Liver (tissue), 9 donors: Measurements from ENCODE around the gene ZSWIM6. TPM values are rescaled to one million over a fixed set of nuclear protein-coding genes. Genes with fewer than 3 reads are reported as not detected.

ENCODE experiments used
- DNase-seq: peaks from one replicate; pipeline ENCODE4 v3.0.0-alpha.2; 2017; ENCODE audit warnings: low spot score
- H3K27ac ChIP-seq, 2 donors: one replicate each; pipeline ENCODE4 v1.7.0; 2013; ENCODE audit warnings: inconsistent platforms in 2 of 2, low read length in 2 of 2, control low read depth in 1 of 2, low read depth in 1 of 2, mild to moderate bottlenecking in 1 of 2
- H3K27me3 ChIP-seq, 4 donors: one replicate each; pipeline versions ENCODE4 v1.6.1 to v1.7.0; 2013; ENCODE audit warnings: low read length in 3 of 4, inconsistent platforms in 1 of 4, mild to moderate bottlenecking in 1 of 4, moderate library complexity in 1 of 4; ENCODE audit not compliant: control insufficient read depth in 4 of 4, insufficient read depth in 4 of 4
- H3K36me3 ChIP-seq, 4 donors: one replicate each; pipeline versions ENCODE4 v1.6.1 to v1.7.0; 2013; ENCODE audit warnings: low read length in 3 of 4, mild to moderate bottlenecking in 3 of 4, low read depth in 1 of 4, moderate library complexity in 1 of 4; ENCODE audit not compliant: control insufficient read depth in 4 of 4, insufficient read depth in 3 of 4
- H3K4me1 ChIP-seq, 4 donors: one replicate each; pipeline versions ENCODE4 v1.6.1 to v1.7.0; 2013; ENCODE audit warnings: low read length in 3 of 4, mild to moderate bottlenecking in 3 of 4, moderate library complexity in 1 of 4; ENCODE audit not compliant: control insufficient read depth in 4 of 4, insufficient read depth in 4 of 4
- H3K4me3 ChIP-seq, 3 donors: one replicate each; pipeline versions ENCODE4 v1.6.1 to v1.7.0; 2013; ENCODE audit warnings: low read length in 3 of 3, control low read depth in 1 of 3, low read depth in 1 of 3, mild to moderate bottlenecking in 1 of 3
- H3K9ac ChIP-seq, 2 donors: one replicate each; pipeline ENCODE4 v1.7.0; 2013; ENCODE audit warnings: low read length in 2 of 2, mild to moderate bottlenecking in 2 of 2, moderate library complexity in 2 of 2, control low read depth in 1 of 2, low read depth in 1 of 2
- H3K9me3 ChIP-seq, 4 donors: one replicate each; pipeline versions ENCODE4 v1.6.1 to v1.7.0; 2013; ENCODE audit warnings: low read length in 3 of 4; ENCODE audit not compliant: control insufficient read depth in 4 of 4
- EGR1 ChIP-seq, 2 donors: IDR thresholded peaks; 2 replicates each; pipeline ENCODE4 v1.6.1; 2016 to 2018; ENCODE audit warnings: antibody characterized with exemption in 2 of 2, low read depth in 2 of 2
- FOXA1 ChIP-seq: IDR thresholded peaks from 2 replicates; pipeline ENCODE4 v1.6.1; 2016; ENCODE audit warnings: antibody characterized with exemption
- FOXA2 ChIP-seq: IDR thresholded peaks from 2 replicates; pipeline ENCODE4 v1.6.1; 2016; ENCODE audit warnings: antibody characterized with exemption
- GABPA ChIP-seq, 2 donors: IDR thresholded peaks in 1 of 2; conservative IDR thresholded peaks in 1 of 2; 2 replicates each; pipeline ENCODE4 v1.6.1; 2016; ENCODE audit warnings: antibody characterized with exemption in 2 of 2, mild to moderate bottlenecking in 1 of 2, moderate library complexity in 1 of 2
- HNF4A ChIP-seq, 2 donors: conservative IDR thresholded peaks; 2 replicates each; pipeline ENCODE4 v1.6.1; 2016; ENCODE audit warnings: antibody characterized with exemption in 2 of 2, mild to moderate bottlenecking in 2 of 2
- HNF4G ChIP-seq: IDR thresholded peaks from 2 replicates; pipeline ENCODE4 v1.6.1; 2016; ENCODE audit warnings: antibody characterized with exemption
- JUND ChIP-seq, 2 donors: IDR thresholded peaks; 2 replicates each; pipeline ENCODE4 v1.6.1; 2016; ENCODE audit warnings: antibody characterized with exemption in 2 of 2
- NR2F2 ChIP-seq: IDR thresholded peaks from 2 replicates; pipeline ENCODE4 v1.6.1; 2016; ENCODE audit warnings: antibody characterized with exemption
- RAD21 ChIP-seq, 2 donors: IDR thresholded peaks; 2 replicates each; pipeline ENCODE4 v1.6.1; 2016; ENCODE audit warnings: antibody characterized with exemption in 2 of 2, mild to moderate bottlenecking in 2 of 2
- REST ChIP-seq: IDR thresholded peaks from 2 replicates; pipeline ENCODE4 v1.6.1; 2016; ENCODE audit warnings: antibody characterized with exemption, mild to moderate bottlenecking
- RXRA ChIP-seq, 2 donors: IDR thresholded peaks; 2 replicates each; pipeline ENCODE4 v1.6.1; 2017 to 2018; ENCODE audit warnings: antibody characterized with exemption in 2 of 2, mild to moderate bottlenecking in 1 of 2
- SP1 ChIP-seq: IDR thresholded peaks from 2 replicates; pipeline ENCODE4 v1.6.1; 2018; ENCODE audit warnings: antibody characterized with exemption, mild to moderate bottlenecking
- TAF1 ChIP-seq: conservative IDR thresholded peaks from 2 replicates; pipeline ENCODE4 v1.6.1; 2016; ENCODE audit warnings: antibody characterized with exemption, mild to moderate bottlenecking
- YY1 ChIP-seq: IDR thresholded peaks from 2 replicates; pipeline ENCODE4 v1.6.1; 2016; ENCODE audit warnings: antibody characterized with exemption, mild to moderate bottlenecking
- WGBS: extraction: QIAGEN DNeasy Blood & Tissue Kit; methylation state at CpG from one replicate; pipeline ENCODE4 v1.1.7; 2013; 5-methylcytosine and 5-hydroxymethylcytosine counted together
- polyA plus RNA-seq, 2 donors: library from polyadenylated mRNA; stranded (reverse) in 1 of 2; unstranded in 1 of 2; fragments of 200-250 nt in 1 of 2; fragments of >200 nt in 1 of 2; fragmentation: Nextera tagmentation in 1 of 2; extraction: Ambion mirVana in 1 of 2; gene quantifications; one replicate each; pipeline versions ENCODE4 v1.2.1 to v1.2.3, GENCODE V29; 2013 to 2015
- total RNA-seq, 2 donors: library from RNA; depleted of rRNA; stranded (reverse); fragments of >200 nt; gene quantifications; one replicate each; pipeline ENCODE4 v1.2.3, GENCODE V29; 2014
- TF ChIP-seq, protein P1 (sequence below): IDR thresholded peaks from 2 replicates; pipeline ENCODE4 v1.6.1; 2016; ENCODE audit warnings: antibody characterized with exemption
- TF ChIP-seq, protein P2 (sequence below): IDR thresholded peaks from 2 replicates; pipeline ENCODE4 v1.6.1; 2016; ENCODE audit warnings: antibody characterized with exemption
- TF ChIP-seq, protein P3 (sequence below): fragments of 150-350 bp; IDR thresholded peaks from 2 replicates; pipeline ENCODE4 v1.5.1; 2017; ENCODE audit warnings: improper control_type of control experiment, low read depth, low read length; ENCODE audit not compliant: missing input control
- TF ChIP-seq, protein P4 (sequence below): IDR thresholded peaks from 2 replicates; pipeline ENCODE4 v1.6.1; 2016; ENCODE audit warnings: antibody characterized with exemption
- donor health status: healthy.
- donor health status: healthy.
- donor health status: healthy.
- donor health status: healthy.
- donor health status: healthy.

Gene ZSWIM6
- total and polyA plus RNA-seq, 4 donors = 1.3 to 5.2 (median 3.3) TPM

GRCh38 chr5:61301341-61302199, 30.5 kb upstream of the ZSWIM6 start:
- no peak overlapping the region for H3K9ac ChIP-seq
- no peak for TF ChIP-seq RXRA (IDR thresholded peaks at IDR 0.05)
- no peak for TF ChIP-seq FOXA1
- TF ChIP-seq SP1 = peak; percentile 78
- TF ChIP-seq HNF4A (conservative IDR thresholded peaks at IDR 0.05) = peak; percentile 51 to 81
- TF ChIP-seq HNF4G = peak; percentile 70
- TF ChIP-seq, protein P1, sequence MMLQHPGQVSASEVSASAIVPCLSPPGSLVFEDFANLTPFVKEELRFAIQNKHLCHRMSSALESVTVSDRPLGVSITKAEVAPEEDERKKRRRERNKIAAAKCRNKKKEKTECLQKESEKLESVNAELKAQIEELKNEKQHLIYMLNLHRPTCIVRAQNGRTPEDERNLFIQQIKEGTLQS = peak; percentile 62
- peak; percentile 72 to 81 for TF ChIP-seq JUND (IDR thresholded peaks at IDR 0.05)
- no peak for DNase-seq
- H3K27ac ChIP-seq = no peak overlapping the region
- H3K9me3 ChIP-seq = no peaks in the 10 kb centered on the region
- no peak overlapping the region for H3K4me3 ChIP-seq
- no peaks in the 10 kb centered on the region for H3K4me1 ChIP-seq
- no peaks in the 10 kb centered on the region for H3K36me3 ChIP-seq
- H3K27me3 ChIP-seq = no peaks in the 10 kb centered on the region
- 59% methylated on average over 9 of the region's 9 CpGs for whole genome bisulfite sequencing

DNA sequence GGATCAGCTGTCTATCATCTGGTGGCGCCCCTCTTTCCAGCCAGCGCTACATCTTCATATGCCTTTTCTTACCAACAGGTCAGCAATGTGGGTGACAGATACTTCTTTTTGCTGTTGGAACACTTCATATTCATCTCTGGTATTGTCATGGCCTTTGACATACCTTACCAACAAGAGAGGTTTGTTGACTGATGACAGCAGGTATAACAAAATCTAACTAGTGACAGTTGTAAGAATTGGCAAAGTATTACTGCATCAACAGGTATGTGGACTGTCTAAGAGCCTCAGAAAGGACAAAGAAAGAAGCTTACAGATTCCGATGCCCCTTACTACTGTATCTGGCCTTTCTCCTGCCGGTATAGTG, 29.9 kb upstream of the ZSWIM6 start:
- TF ChIP-seq SP1 = no peak
- TF ChIP-seq TAF1 = no peak
- TF ChIP-seq, protein P2, sequence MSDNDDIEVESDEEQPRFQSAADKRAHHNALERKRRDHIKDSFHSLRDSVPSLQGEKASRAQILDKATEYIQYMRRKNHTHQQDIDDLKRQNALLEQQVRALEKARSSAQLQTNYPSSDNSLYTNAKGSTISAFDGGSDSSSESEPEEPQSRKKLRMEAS = no peak
- TF ChIP-seq RAD21 (IDR thresholded peaks at IDR 0.05) = no peak
- no peak for TF ChIP-seq EGR1 (IDR thresholded peaks at IDR 0.05; ENCODE audit: low read depth in 2 of 2)
- TF ChIP-seq, protein P1 = no peak
- no peak for TF ChIP-seq NR2F2
- no peak for TF ChIP-seq HNF4G
- no peak for TF ChIP-seq REST
- no peak for TF ChIP-seq FOXA1
- no peak for TF ChIP-seq GABPA (IDR thresholded peaks at IDR 0.05 in 1 of 2, conservative IDR thresholded peaks at IDR 0.05 in 1 of 2)
- TF ChIP-seq FOXA2 = no peak
- no peak for TF ChIP-seq YY1
- TF ChIP-seq HNF4A (conservative IDR thresholded peaks at IDR 0.05) = no peak
- TF ChIP-seq JUND (IDR thresholded peaks at IDR 0.05) = no peak
- TF ChIP-seq RXRA (IDR thresholded peaks at IDR 0.05) = no peak
- TF ChIP-seq, protein P3, sequence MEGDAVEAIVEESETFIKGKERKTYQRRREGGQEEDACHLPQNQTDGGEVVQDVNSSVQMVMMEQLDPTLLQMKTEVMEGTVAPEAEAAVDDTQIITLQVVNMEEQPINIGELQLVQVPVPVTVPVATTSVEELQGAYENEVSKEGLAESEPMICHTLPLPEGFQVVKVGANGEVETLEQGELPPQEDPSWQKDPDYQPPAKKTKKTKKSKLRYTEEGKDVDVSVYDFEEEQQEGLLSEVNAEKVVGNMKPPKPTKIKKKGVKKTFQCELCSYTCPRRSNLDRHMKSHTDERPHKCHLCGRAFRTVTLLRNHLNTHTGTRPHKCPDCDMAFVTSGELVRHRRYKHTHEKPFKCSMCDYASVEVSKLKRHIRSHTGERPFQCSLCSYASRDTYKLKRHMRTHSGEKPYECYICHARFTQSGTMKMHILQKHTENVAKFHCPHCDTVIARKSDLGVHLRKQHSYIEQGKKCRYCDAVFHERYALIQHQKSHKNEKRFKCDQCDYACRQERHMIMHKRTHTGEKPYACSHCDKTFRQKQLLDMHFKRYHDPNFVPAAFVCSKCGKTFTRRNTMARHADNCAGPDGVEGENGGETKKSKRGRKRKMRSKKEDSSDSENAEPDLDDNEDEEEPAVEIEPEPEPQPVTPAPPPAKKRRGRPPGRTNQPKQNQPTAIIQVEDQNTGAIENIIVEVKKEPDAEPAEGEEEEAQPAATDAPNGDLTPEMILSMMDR = no peak
- TF ChIP-seq, protein P4, sequence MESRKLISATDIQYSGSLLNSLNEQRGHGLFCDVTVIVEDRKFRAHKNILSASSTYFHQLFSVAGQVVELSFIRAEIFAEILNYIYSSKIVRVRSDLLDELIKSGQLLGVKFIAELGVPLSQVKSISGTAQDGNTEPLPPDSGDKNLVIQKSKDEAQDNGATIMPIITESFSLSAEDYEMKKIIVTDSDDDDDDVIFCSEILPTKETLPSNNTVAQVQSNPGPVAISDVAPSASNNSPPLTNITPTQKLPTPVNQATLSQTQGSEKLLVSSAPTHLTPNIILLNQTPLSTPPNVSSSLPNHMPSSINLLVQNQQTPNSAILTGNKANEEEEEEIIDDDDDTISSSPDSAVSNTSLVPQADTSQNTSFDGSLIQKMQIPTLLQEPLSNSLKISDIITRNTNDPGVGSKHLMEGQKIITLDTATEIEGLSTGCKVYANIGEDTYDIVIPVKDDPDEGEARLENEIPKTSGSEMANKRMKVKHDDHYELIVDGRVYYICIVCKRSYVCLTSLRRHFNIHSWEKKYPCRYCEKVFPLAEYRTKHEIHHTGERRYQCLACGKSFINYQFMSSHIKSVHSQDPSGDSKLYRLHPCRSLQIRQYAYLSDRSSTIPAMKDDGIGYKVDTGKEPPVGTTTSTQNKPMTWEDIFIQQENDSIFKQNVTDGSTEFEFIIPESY = no peak
- Histone ChIP-seq H3K9me3 (no peaks in the 10 kb centered on the region), H3K4me1 (no peaks in the 10 kb centered on the region), H3K27me3 (no peaks in the 10 kb centered on the region), H3K36me3 (no peaks in the 10 kb centered on the region), H3K9ac (no peak overlapping the region), H3K27ac (no peak overlapping the region), H3K4me3 (no peak overlapping the region)
- DNase-seq = no peak
- WGBS = 93% methylated on average over 4 of the region's 4 CpGs
